GM23248 (cell line): ENCODE measurements around the gene INCENP. TPM values are rescaled to one million over a fixed set of nuclear protein-coding genes. Genes with fewer than 3 reads are reported as not detected.

Source experiments
- DNase-seq: peaks from one replicate; pipeline ENCODE4 v3.0.0-alpha.2; 2015
- H2AFZ ChIP-seq: fragments of 200-600 bp; sonication (generic); 2 replicates; pipeline ENCODE4 v1.6.1; 2016; ENCODE audit warnings: antibody characterized with exemption
- H3F3A ChIP-seq: fragments of 200-600 bp; sonication (generic); 2 replicates; pipeline ENCODE4 v1.6.1; 2016; ENCODE audit warnings: mild to moderate bottlenecking, antibody characterized with exemption, mixed run types; ENCODE audit not compliant: insufficient read depth
- H3K27ac ChIP-seq: fragments of 200-600 bp; sonication (generic); 2 replicates; pipeline ENCODE4 v1.5.1; 2016; ENCODE audit warnings: mild to moderate bottlenecking
- H3K27me3 ChIP-seq: fragments of 200-600 bp; sonication (generic); replicated peaks from 2 replicates; pipeline ENCODE4 v1.6.1; 2016; ENCODE audit warnings: mild to moderate bottlenecking; ENCODE audit not compliant: insufficient read depth
- H3K36me3 ChIP-seq: fragments of 200-600 bp; sonication (generic); 2 replicates; pipeline ENCODE4 v1.6.1; 2016; ENCODE audit warnings: low read depth, mild to moderate bottlenecking
- H3K4me1 ChIP-seq: fragments of 200-600 bp; sonication (generic); 2 replicates; pipeline ENCODE4 v1.6.1; 2016; ENCODE audit warnings: mild to moderate bottlenecking; ENCODE audit not compliant: insufficient read depth
- H3K4me2 ChIP-seq: fragments of 200-600 bp; sonication (generic); one replicate; pipeline ENCODE4 v1.6.1; 2016; ENCODE audit warnings: mild to moderate bottlenecking; ENCODE audit not compliant: unreplicated experiment
- H3K4me3 ChIP-seq: fragments of 200-600 bp; sonication (generic); 2 replicates; pipeline ENCODE4 v1.5.1; 2016; ENCODE audit warnings: mild to moderate bottlenecking
- H3K79me2 ChIP-seq: fragments of 200-600 bp; sonication (generic); 2 replicates; pipeline ENCODE4 v1.6.1; 2016; ENCODE audit warnings: mild to moderate bottlenecking; ENCODE audit not compliant: insufficient read depth
- H3K9ac ChIP-seq: fragments of 200-600 bp; sonication (generic); 2 replicates; pipeline ENCODE4 v1.6.1; 2016; ENCODE audit warnings: mild to moderate bottlenecking
- H3K9me2 ChIP-seq: fragments of 200-600 bp; sonication (generic); 2 replicates; pipeline ENCODE4 v1.6.1; 2016; ENCODE audit warnings: mixed run types, mild to moderate bottlenecking, moderate library complexity; ENCODE audit not compliant: insufficient read depth
- H3K9me3 ChIP-seq: fragments of 200-600 bp; sonication (generic); one replicate; pipeline ENCODE4 v1.6.1; 2017; ENCODE audit warnings: low read depth
- H4K20me1 ChIP-seq: fragments of 200-600 bp; sonication (generic); 2 replicates; pipeline ENCODE4 v1.6.0; 2016; ENCODE audit not compliant: insufficient read depth
- EZH2 ChIP-seq: fragments of 200-600 bp; sonication (generic); IDR thresholded peaks from 2 replicates; pipeline ENCODE4 v1.6.1; 2018; ENCODE audit warnings: antibody characterized with exemption, mild to moderate bottlenecking; ENCODE audit not compliant: insufficient read depth, poor library complexity, severe bottlenecking
- EZH2phosphoT487 ChIP-seq: fragments of 200-600 bp; sonication (generic); IDR thresholded peaks from 2 replicates; pipeline ENCODE4 v1.6.1; 2018; ENCODE audit warnings: antibody characterized with exemption, moderate library complexity, mild to moderate bottlenecking, low read depth; ENCODE audit not compliant: insufficient read depth
- WGBS, 2 experiments: methylation state at CpG; one replicate each; pipeline ENCODE4 v1.1.6; 2015 to 2017; ENCODE audit warnings: low lambda C conversion rate in 2 of 2, low coverage in 1 of 2; ENCODE audit errors: missing lambda C conversion rate in 2 of 2; 5-methylcytosine and 5-hydroxymethylcytosine counted together
- in situ Hi-C: fragments of 300-500 bp; cut with MboI; formaldehyde crosslinking; loops from 2 replicates; pipeline ENCODE4 v1.15.0; 2020
- polyA plus RNA-seq: library from polyadenylated mRNA; unstranded; fragments of >200 nt; fragmentation: Nextera tagmentation; extraction: Ambion mirVana; gene quantifications from 2 replicates; pipeline ENCODE4 v1.2.1, GENCODE V29; 2016
- total RNA-seq: library from RNA; depleted of rRNA; stranded (reverse); fragments of >200 nt; shearing (Covaris generic); gene quantifications from 2 replicates; pipeline ENCODE4 v1.2.3, GENCODE V29; 2014

The INCENP gene
- total and polyA plus RNA-seq, 2 experiments from 2014 or later = 5.1 to 16.0 TPM

DNA sequence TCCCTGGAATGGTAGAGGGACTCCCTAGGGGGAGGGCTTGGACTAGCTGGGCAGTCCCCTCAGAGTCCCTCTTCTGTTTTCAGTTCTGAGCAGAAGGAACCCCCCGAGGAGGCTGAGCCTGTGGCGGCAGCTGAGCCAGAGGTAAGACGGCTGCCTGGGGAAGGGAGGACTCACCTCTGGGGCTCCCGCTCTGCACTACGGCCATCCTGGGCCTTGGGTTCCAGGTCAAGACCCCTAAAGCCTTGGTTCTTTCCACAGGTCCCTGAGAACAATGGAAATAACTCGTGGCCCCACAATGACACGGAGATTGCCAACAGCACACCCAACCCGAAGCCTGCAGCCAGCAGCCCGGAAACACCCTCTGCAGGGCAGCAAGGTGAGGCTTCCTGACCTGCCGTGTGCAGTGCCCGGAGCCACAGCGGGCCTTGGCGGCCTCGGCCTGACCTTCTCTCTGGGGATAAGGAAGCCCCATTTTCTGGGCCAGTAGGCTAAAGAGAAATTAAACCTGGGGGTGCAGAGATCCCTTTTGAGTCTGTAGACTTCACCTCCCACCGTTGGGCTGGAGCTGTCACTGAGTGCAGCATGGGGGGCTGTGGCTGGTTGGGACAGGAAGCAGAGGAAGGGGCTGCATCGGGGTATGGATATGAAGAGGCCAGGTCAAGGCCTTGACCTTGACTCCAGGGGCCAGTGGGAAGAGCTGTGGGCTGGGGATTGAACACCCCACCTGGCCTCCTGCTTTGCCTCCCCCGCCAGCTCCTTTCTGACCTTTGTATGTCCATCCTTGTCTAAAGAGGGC, 15.0 kb downstream of the INCENP start:
- TF ChIP-seq EZH2phosphoT487 (no peak), EZH2 (no peak)
- H3K9me3 ChIP-seq = no peaks in the 10 kb centered on the region
- H3K4me1 ChIP-seq = no peaks in the 10 kb centered on the region
- no peak overlapping the region for H2AFZ ChIP-seq
- DNase-seq = no peak
- no peak overlapping the region for H3K9ac ChIP-seq
- no peaks in the 10 kb centered on the region for H3K9me2 ChIP-seq
- 94 to 96% methylated on average over 17 of the region's 17 CpGs for WGBS, 2 experiments
- no peak overlapping the region for H3K27ac ChIP-seq
- peaks cover 37% of the 10 kb centered on the region for H3K79me2 ChIP-seq
- no peaks in the 10 kb centered on the region for H4K20me1 ChIP-seq
- H3F3A ChIP-seq = no peaks in the 10 kb centered on the region
- in situ Hi-C loops = no loop called here
- no peak overlapping the region for H3K4me2 ChIP-seq
- no peaks in the 10 kb centered on the region for H3K27me3 ChIP-seq
- no peaks in the 10 kb centered on the region for H3K36me3 ChIP-seq
- H3K4me3 ChIP-seq = no peak overlapping the region

DNA sequence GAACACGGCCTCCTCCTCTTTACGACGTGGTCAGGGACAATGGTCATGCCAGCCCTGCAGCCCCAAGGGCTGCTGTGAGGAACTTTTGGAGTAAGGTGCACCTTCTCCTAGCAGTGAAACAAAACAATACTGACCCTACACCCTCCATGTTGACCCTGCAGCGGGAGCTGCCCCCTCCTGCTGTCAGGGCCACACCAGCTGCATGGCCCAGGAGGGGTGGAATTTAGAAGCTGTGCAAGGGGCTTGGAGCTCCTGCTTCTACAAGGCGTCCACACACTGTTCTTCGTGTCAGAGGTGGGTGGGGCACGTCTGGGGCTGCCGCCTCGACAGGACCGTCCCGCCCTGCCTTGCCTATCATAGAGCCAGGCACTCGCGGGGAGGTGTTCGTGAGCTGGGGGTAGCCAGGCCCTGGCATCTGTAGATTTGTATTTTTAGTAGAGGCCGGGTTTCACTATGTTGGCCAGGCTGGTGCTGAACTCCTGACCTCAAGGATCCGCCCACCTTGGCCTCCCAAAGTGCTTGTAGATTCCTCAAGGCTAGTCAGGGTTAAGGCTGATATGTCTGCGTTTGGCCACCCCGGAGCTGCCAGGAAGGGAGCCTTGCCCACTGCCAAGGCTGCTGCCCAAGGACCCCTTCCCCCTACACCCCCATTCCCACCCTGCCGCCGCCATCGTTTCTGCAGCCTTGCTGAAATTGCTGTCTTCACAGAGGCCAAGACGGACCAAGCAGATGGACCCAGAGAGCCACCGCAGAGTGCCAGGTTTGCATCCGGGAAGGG, 15.9 kb downstream of the INCENP start:
- Histone ChIP-seq H3K9ac (no peak overlapping the region), H3K9me3 (no peaks in the 10 kb centered on the region), H3K4me1 (no peaks in the 10 kb centered on the region), H4K20me1 (no peaks in the 10 kb centered on the region), H3K36me3 (no peaks in the 10 kb centered on the region), H2AFZ (no peak overlapping the region), H3F3A (no peaks in the 10 kb centered on the region), H3K27ac (no peak overlapping the region), H3K4me3 (no peak overlapping the region), H3K79me2 (peaks cover 29% of the 10 kb centered on the region), H3K9me2 (no peaks in the 10 kb centered on the region), H3K4me2 (no peak overlapping the region), H3K27me3 (no peaks in the 10 kb centered on the region)
- TF ChIP-seq EZH2 (no peak), EZH2phosphoT487 (no peak)
- WGBS, 2 experiments = 93 to 94% methylated on average over 21 to 24 of the region's 24 CpGs
- no peak for DNase-seq
- in situ Hi-C loops = no loop called here

GRCh38 chr11:62140304-62141110, 16.7 kb downstream of the INCENP start:
- in situ Hi-C loops = no loop called here
- Histone ChIP-seq H3F3A (no peaks in the 10 kb centered on the region), H3K4me3 (no peak overlapping the region), H3K9me2 (no peaks in the 10 kb centered on the region), H3K4me1 (no peaks in the 10 kb centered on the region), H3K27ac (no peak overlapping the region), H3K4me2 (no peak overlapping the region), H3K9me3 (no peaks in the 10 kb centered on the region), H3K27me3 (no peaks in the 10 kb centered on the region), H4K20me1 (no peaks in the 10 kb centered on the region), H2AFZ (no peak overlapping the region), H3K9ac (no peak overlapping the region), H3K36me3 (no peaks in the 10 kb centered on the region), H3K79me2 (peaks cover 21% of the 10 kb centered on the region)
- DNase-seq = no peak
- 97 to 98% methylated on average over 22 to 24 of the region's 24 CpGs for WGBS, 2 experiments
- TF ChIP-seq EZH2 (no peak), EZH2phosphoT487 (no peak)
